Measurements from ENCODE around the gene LUM. TPM values are rescaled to one million over a fixed set of nuclear protein-coding genes. Genes with fewer than 3 reads are reported as not detected.
A peak's percentile ranks its signal among the peaks of the same experiment; 100 is the strongest.

The LUM gene
- total RNA-seq, 1 donor from 2014 or later, result 396 TPM

DNA sequence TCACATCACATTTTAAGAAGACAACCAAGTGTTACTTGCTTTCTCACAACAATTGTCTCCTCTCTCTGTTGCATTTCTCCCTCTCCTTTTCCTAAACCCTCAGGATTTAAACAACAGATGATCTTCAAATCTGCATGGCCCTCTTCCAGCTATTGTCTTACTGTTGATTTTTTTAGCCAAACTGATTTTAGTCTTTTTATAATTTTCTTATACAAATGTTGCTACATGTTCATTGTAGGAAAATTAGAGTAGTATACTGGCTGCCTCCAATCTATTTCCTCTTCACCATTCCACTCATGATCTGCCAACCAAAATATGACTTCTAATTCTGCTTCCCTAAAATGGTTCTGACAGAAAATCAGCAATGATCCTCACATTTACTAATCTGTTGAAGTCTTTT lies 52.1 kb downstream of the LUM start:
- no peaks in the 10 kb centered on the region for H3K9me3 ChIP-seq (ENCODE audit: control insufficient read depth in 3 of 3, low read length in 3 of 3)
- H3K27ac ChIP-seq (ENCODE audit: low read depth, low read length), result no peak overlapping the region
- H3K36me3 ChIP-seq (ENCODE audit: control insufficient read depth in 3 of 3, insufficient read depth in 3 of 3, low read length in 3 of 3), result no peaks in the 10 kb centered on the region
- no peak overlapping the region for H3K4me3 ChIP-seq (ENCODE audit: low read length in 3 of 3)
- H3K27me3 ChIP-seq (ENCODE audit: control insufficient read depth in 3 of 3, insufficient read depth in 3 of 3, low read length in 3 of 3), result no peaks in the 10 kb centered on the region
- no peak overlapping the region for H3K9ac ChIP-seq (ENCODE audit: low read depth in 1 of 3, low read length in 3 of 3)
- no peaks in the 10 kb centered on the region for H3K4me1 ChIP-seq (ENCODE audit: control insufficient read depth in 3 of 3, insufficient read depth in 3 of 3, low read length in 3 of 3)

DNA sequence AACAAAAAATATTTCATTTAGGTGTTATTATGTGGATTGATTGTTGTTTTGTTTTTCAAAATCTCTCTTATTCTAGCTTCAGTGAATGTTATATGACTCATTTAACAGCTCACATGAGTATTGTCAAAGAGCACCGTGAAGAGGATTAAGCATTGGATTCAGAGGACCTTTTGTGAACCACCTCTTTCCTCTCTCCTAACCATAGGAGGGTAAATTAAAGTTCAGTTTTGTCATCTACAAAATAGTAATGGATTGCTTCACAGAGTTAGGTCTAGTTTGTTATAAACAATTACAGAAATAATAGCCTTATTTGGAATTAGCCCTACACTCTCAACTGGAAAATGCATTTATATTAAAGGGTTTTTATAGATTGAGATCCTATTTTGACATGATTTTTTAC lies 52.5 kb downstream of the LUM start:
- H3K27me3 ChIP-seq (ENCODE audit: control insufficient read depth in 3 of 3, insufficient read depth in 3 of 3, low read length in 3 of 3), result no peaks in the 10 kb centered on the region
- H3K27ac ChIP-seq (ENCODE audit: low read depth, low read length), result no peak overlapping the region
- H3K36me3 ChIP-seq (ENCODE audit: control insufficient read depth in 3 of 3, insufficient read depth in 3 of 3, low read length in 3 of 3), result no peaks in the 10 kb centered on the region
- H3K4me3 ChIP-seq (ENCODE audit: low read length in 3 of 3), result no peak overlapping the region
- no peak overlapping the region for H3K9ac ChIP-seq (ENCODE audit: low read depth in 1 of 3, low read length in 3 of 3)
- no peaks in the 10 kb centered on the region for H3K9me3 ChIP-seq (ENCODE audit: control insufficient read depth in 3 of 3, low read length in 3 of 3)
- H3K4me1 ChIP-seq (ENCODE audit: control insufficient read depth in 3 of 3, insufficient read depth in 3 of 3, low read length in 3 of 3), result no peaks in the 10 kb centered on the region

GRCh38 chr12:91057368-91058165 lies 53.7 kb downstream of the LUM start, which contains the start of gene KERA:
TSS of gene KERA (minus strand) at chr12:91058024. CDS start at chr12:91056281, 1,743 bp downstream.
- Histone ChIP-seq H3K9me3 (ENCODE audit: control insufficient read depth in 3 of 3, low read length in 3 of 3) (no peaks in the 10 kb centered on the region), H3K27ac (ENCODE audit: low read depth, low read length) (no peak within 1 kb of the TSS), H3K9ac (ENCODE audit: low read depth in 1 of 3, low read length in 3 of 3) (no peak within 1 kb of the TSS), H3K27me3 (ENCODE audit: control insufficient read depth in 3 of 3, insufficient read depth in 3 of 3, low read length in 3 of 3) (no peaks in the 10 kb centered on the region), H3K4me1 (ENCODE audit: control insufficient read depth in 3 of 3, insufficient read depth in 3 of 3, low read length in 3 of 3) (peaks cover 0 to 5% (median 0%) of the 10 kb centered on the region in 3 donors), H3K36me3 (ENCODE audit: control insufficient read depth in 3 of 3, insufficient read depth in 3 of 3, low read length in 3 of 3) (no peaks in the 10 kb centered on the region), H3K4me3 (ENCODE audit: low read length in 3 of 3) (no peak within 1 kb of the TSS)

GRCh38 chr12:91056488-91056887 lies 54.8 kb downstream of the LUM start:
- Histone ChIP-seq H3K27me3 (ENCODE audit: control insufficient read depth in 3 of 3, insufficient read depth in 3 of 3, low read length in 3 of 3) (no peaks in the 10 kb centered on the region), H3K9ac (ENCODE audit: low read depth in 1 of 3, low read length in 3 of 3) (no peak overlapping the region), H3K36me3 (ENCODE audit: control insufficient read depth in 3 of 3, insufficient read depth in 3 of 3, low read length in 3 of 3) (no peaks in the 10 kb centered on the region), H3K27ac (ENCODE audit: low read depth, low read length) (no peak overlapping the region), H3K4me1 (ENCODE audit: control insufficient read depth in 3 of 3, insufficient read depth in 3 of 3, low read length in 3 of 3) (peaks cover 0 to 5% (median 0%) of the 10 kb centered on the region in 3 donors), H3K4me3 (ENCODE audit: low read length in 3 of 3) (no peak overlapping the region), H3K9me3 (ENCODE audit: control insufficient read depth in 3 of 3, low read length in 3 of 3) (no peaks in the 10 kb centered on the region)

GRCh38 chr12:91055976-91056375 lies 55.3 kb downstream of the LUM start:
- H3K4me3 ChIP-seq (ENCODE audit: low read length in 3 of 3), result no peak overlapping the region
- H3K9me3 ChIP-seq (ENCODE audit: control insufficient read depth in 3 of 3, low read length in 3 of 3), result no peaks in the 10 kb centered on the region
- H3K27me3 ChIP-seq (ENCODE audit: control insufficient read depth in 3 of 3, insufficient read depth in 3 of 3, low read length in 3 of 3), result no peaks in the 10 kb centered on the region
- H3K9ac ChIP-seq (ENCODE audit: low read depth in 1 of 3, low read length in 3 of 3), result no peak overlapping the region
- H3K36me3 ChIP-seq (ENCODE audit: control insufficient read depth in 3 of 3, insufficient read depth in 3 of 3, low read length in 3 of 3), result no peaks in the 10 kb centered on the region
- H3K27ac ChIP-seq (ENCODE audit: low read depth, low read length), result no peak overlapping the region
- H3K4me1 ChIP-seq (ENCODE audit: control insufficient read depth in 3 of 3, insufficient read depth in 3 of 3, low read length in 3 of 3), result peaks cover 0 to 5% (median 0%) of the 10 kb centered on the region in 3 donors

GRCh38 chr12:91053951-91054715 lies 57.2 kb downstream of the LUM start:
- Histone ChIP-seq H3K9ac (ENCODE audit: low read depth in 1 of 3, low read length in 3 of 3) (no peak overlapping the region), H3K9me3 (ENCODE audit: control insufficient read depth in 3 of 3, low read length in 3 of 3) (no peaks in the 10 kb centered on the region), H3K4me1 (ENCODE audit: control insufficient read depth in 3 of 3, insufficient read depth in 3 of 3, low read length in 3 of 3) (peaks cover 0 to 5% (median 0%) of the 10 kb centered on the region in 3 donors), H3K27me3 (ENCODE audit: control insufficient read depth in 3 of 3, insufficient read depth in 3 of 3, low read length in 3 of 3) (no peaks in the 10 kb centered on the region), H3K4me3 (ENCODE audit: low read length in 3 of 3) (no peak overlapping the region), H3K36me3 (ENCODE audit: control insufficient read depth in 3 of 3, insufficient read depth in 3 of 3, low read length in 3 of 3) (no peaks in the 10 kb centered on the region), H3K27ac (ENCODE audit: low read depth, low read length) (peak overlapping the region; percentile 62)

Other genes with a start within 250 kb of the LUM start
- not detected for gene CCER1, start 156.3 kb downstream of the LUM start, total RNA-seq
- gene EPYC, start 106.5 kb downstream of the LUM start, total RNA-seq, result 0.52 TPM
- gene KERA, start 53.5 kb downstream of the LUM start, total RNA-seq, result 56.4 TPM
- 688 TPM for gene DCN, start 71.3 kb upstream of the LUM start, total RNA-seq